ENCODE data around the gene TRNT1.

- TF ChIP-seq, protein P1, sequence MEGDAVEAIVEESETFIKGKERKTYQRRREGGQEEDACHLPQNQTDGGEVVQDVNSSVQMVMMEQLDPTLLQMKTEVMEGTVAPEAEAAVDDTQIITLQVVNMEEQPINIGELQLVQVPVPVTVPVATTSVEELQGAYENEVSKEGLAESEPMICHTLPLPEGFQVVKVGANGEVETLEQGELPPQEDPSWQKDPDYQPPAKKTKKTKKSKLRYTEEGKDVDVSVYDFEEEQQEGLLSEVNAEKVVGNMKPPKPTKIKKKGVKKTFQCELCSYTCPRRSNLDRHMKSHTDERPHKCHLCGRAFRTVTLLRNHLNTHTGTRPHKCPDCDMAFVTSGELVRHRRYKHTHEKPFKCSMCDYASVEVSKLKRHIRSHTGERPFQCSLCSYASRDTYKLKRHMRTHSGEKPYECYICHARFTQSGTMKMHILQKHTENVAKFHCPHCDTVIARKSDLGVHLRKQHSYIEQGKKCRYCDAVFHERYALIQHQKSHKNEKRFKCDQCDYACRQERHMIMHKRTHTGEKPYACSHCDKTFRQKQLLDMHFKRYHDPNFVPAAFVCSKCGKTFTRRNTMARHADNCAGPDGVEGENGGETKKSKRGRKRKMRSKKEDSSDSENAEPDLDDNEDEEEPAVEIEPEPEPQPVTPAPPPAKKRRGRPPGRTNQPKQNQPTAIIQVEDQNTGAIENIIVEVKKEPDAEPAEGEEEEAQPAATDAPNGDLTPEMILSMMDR (IDR thresholded peaks at IDR 0.05; ENCODE audit: poor library complexity, severe bottlenecking): no peak
- TF ChIP-seq POLR2AphosphoS5 (IDR thresholded peaks at IDR 0.05) (no peak), EZH2 (IDR thresholded peaks at IDR 0.05; ENCODE audit: borderline replicate concordance, insufficient read depth, low read length, poor library complexity, severe bottlenecking) (no peak), TAF1 (IDR thresholded peaks at IDR 0.05; ENCODE audit: low read depth) (no peak), RAD21 (conservative IDR thresholded peaks at IDR 0.05) (no peak), MXI1 (conservative IDR thresholded peaks at IDR 0.05; ENCODE audit: poor library complexity, severe bottlenecking) (no peak)
- TF ChIP-seq, protein P2, sequence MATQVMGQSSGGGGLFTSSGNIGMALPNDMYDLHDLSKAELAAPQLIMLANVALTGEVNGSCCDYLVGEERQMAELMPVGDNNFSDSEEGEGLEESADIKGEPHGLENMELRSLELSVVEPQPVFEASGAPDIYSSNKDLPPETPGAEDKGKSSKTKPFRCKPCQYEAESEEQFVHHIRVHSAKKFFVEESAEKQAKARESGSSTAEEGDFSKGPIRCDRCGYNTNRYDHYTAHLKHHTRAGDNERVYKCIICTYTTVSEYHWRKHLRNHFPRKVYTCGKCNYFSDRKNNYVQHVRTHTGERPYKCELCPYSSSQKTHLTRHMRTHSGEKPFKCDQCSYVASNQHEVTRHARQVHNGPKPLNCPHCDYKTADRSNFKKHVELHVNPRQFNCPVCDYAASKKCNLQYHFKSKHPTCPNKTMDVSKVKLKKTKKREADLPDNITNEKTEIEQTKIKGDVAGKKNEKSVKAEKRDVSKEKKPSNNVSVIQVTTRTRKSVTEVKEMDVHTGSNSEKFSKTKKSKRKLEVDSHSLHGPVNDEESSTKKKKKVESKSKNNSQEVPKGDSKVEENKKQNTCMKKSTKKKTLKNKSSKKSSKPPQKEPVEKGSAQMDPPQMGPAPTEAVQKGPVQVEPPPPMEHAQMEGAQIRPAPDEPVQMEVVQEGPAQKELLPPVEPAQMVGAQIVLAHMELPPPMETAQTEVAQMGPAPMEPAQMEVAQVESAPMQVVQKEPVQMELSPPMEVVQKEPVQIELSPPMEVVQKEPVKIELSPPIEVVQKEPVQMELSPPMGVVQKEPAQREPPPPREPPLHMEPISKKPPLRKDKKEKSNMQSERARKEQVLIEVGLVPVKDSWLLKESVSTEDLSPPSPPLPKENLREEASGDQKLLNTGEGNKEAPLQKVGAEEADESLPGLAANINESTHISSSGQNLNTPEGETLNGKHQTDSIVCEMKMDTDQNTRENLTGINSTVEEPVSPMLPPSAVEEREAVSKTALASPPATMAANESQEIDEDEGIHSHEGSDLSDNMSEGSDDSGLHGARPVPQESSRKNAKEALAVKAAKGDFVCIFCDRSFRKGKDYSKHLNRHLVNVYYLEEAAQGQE (IDR thresholded peaks at IDR 0.05; ENCODE audit: borderline replicate concordance): no peak
Observed at GRCh38 chr3:3180456-3180855, 53.7 kb downstream of the TRNT1 start.

All from neural cell (in vitro differentiated cells).